Glutamatergic neuron (in vitro differentiated cells): Measurements from ENCODE around the gene LTB4R2. TPM values are rescaled to one million over a fixed set of nuclear protein-coding genes. Genes with fewer than 3 reads are reported as not detected.

ENCODE experiments used
- DNase-seq: peaks from one replicate; pipeline ENCODE4 v3.0.0; 2022
- H3K27ac Mint-ChIP-seq: one replicate; pipeline ENCODE4 v1.8.0; 2020; ENCODE audit warnings: mild to moderate bottlenecking, mixed read lengths, inconsistent platforms; ENCODE audit not compliant: unreplicated experiment
- H3K27me3 Mint-ChIP-seq: one replicate; pipeline ENCODE4 v1.8.0; 2020; ENCODE audit warnings: mild to moderate bottlenecking, moderate library complexity, mixed read lengths, inconsistent platforms; ENCODE audit not compliant: unreplicated experiment
- H3K36me3 Mint-ChIP-seq: one replicate; pipeline ENCODE4 v1.8.0; 2020; ENCODE audit warnings: mild to moderate bottlenecking, mixed read lengths, inconsistent platforms; ENCODE audit not compliant: unreplicated experiment
- H3K4me1 Mint-ChIP-seq: one replicate; pipeline ENCODE4 v1.8.0; 2020; ENCODE audit warnings: mild to moderate bottlenecking, low read depth, mixed read lengths, inconsistent platforms; ENCODE audit not compliant: unreplicated experiment
- H3K4me3 Mint-ChIP-seq: one replicate; pipeline ENCODE4 v1.8.0; 2020; ENCODE audit warnings: mild to moderate bottlenecking, mixed read lengths, inconsistent platforms; ENCODE audit not compliant: unreplicated experiment
- H3K9me3 Mint-ChIP-seq: one replicate; pipeline ENCODE4 v1.8.0; 2020; ENCODE audit warnings: mild to moderate bottlenecking, moderate library complexity, mixed read lengths, inconsistent platforms; ENCODE audit not compliant: unreplicated experiment
- total RNA-seq: library from RNA; stranded (reverse); fragmentation: NEBNext Ultra II Directional; extraction: Animal tissue kit (Norgen Biotek cat#: 25700); gene quantifications from one replicate; pipeline ENCODE4 v1.2.1, GENCODE V29; 2021; ENCODE audit not compliant: unreplicated experiment
- TF ChIP-seq, protein P1 (sequence below): fragments of 200-600 bp; sonication (generic); IDR thresholded peaks from one replicate; pipeline ENCODE4 v1.5.0; 2021; ENCODE audit not compliant: partially characterized antibody, unreplicated experiment

LTB4R2 gene
- total RNA-seq, 1 donor from 2014 or later = 8.9 TPM

DNA sequence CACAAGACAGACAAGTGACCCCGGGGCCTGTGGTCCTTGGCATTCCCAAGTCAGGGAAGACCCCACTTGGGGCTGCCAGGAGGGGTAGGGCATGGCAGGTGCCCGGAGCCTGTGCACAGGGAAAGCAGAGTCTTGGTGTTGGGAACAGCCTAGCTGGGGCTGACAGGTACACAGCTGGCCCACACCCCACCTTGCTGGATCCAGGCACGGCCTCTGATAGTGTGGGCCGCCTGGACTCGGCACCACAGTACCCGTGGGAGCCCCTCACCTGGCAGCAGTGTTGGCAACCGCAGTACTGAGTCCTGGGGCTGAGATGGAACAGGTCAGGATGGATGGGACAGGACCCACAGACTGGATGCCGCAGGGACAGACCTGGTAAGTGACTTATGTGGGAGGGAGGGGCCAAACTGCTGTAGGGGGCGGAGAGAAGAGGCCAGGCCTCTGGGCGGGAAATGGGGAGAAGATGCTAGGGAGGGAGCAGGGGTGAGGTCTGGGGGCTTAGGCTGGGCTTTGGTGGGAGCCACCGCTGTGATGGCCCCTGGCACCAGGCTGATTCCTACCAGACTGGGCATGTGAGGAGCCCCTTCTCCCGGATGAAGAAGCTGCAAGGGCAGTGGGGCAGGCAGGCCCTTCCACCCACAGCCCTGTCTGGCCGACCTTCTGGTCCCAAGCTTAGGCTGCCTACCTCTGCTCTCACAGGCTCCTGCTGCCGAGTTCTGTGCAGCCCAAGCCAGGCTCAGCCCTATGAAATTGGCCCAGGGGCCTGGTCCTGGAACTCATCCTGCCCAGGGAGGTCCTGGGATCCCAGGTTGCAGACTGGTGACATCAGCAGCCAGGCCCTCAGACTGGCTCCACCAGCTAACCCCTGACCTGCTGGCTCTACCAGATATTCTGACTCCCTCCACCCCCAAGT is 46.9 kb upstream of the LTB4R2 start, which contains the start of gene TGM1:
Gene TGM1, minus strand, starts transcription at position 357 of the 913 bp plus-strand sequence. CDS start 825 bp downstream, outside the sequence.
- TF ChIP-seq, protein P1, sequence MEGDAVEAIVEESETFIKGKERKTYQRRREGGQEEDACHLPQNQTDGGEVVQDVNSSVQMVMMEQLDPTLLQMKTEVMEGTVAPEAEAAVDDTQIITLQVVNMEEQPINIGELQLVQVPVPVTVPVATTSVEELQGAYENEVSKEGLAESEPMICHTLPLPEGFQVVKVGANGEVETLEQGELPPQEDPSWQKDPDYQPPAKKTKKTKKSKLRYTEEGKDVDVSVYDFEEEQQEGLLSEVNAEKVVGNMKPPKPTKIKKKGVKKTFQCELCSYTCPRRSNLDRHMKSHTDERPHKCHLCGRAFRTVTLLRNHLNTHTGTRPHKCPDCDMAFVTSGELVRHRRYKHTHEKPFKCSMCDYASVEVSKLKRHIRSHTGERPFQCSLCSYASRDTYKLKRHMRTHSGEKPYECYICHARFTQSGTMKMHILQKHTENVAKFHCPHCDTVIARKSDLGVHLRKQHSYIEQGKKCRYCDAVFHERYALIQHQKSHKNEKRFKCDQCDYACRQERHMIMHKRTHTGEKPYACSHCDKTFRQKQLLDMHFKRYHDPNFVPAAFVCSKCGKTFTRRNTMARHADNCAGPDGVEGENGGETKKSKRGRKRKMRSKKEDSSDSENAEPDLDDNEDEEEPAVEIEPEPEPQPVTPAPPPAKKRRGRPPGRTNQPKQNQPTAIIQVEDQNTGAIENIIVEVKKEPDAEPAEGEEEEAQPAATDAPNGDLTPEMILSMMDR = no peak
- Mint-ChIP-seq H3K4me3 (no peak within 1 kb of the TSS), H3K27ac (no peak within 1 kb of the TSS)

DNA sequence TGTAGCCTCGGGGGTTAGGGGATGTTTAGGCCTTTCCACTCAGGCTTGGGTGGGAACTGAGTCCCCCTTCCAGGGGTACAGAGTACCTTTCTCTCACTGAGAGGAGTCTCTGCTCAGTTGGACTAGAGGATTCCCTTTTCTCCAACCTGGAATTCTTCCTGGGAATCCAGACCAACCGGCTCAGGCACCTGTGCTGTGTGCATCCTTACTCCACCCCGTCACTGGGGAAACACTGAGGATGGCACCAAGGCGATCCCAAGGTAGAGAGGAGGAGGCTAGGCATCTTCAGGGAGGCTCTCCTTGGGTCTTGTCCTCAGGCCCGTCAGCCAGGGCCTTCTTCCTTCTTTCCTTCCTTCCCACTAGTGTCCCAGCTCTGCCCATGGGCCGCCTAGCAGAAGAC is 46.1 kb upstream of the LTB4R2 start:
- Mint-ChIP-seq H3K4me3 (no peak overlapping the region), H3K27ac (no peak overlapping the region), H3K36me3 (no peaks in the 10 kb centered on the region), H3K4me1 (no peaks in the 10 kb centered on the region), H3K27me3 (peaks cover 7% of the 10 kb centered on the region), H3K9me3 (peaks cover 1% of the 10 kb centered on the region)
- no peak for DNase-seq
- TF ChIP-seq, protein P1 = no peak

More for the DNA sequence above, 46.9 kb upstream of the LTB4R2 start, which contains the start of gene TGM1:
- Mint-ChIP-seq H3K36me3 (no peaks in the 10 kb centered on the region), H3K27me3 (peaks cover 7% of the 10 kb centered on the region), H3K4me1 (no peaks in the 10 kb centered on the region), H3K9me3 (peaks cover 1% of the 10 kb centered on the region)
- DNase-seq = no peak

DNA sequence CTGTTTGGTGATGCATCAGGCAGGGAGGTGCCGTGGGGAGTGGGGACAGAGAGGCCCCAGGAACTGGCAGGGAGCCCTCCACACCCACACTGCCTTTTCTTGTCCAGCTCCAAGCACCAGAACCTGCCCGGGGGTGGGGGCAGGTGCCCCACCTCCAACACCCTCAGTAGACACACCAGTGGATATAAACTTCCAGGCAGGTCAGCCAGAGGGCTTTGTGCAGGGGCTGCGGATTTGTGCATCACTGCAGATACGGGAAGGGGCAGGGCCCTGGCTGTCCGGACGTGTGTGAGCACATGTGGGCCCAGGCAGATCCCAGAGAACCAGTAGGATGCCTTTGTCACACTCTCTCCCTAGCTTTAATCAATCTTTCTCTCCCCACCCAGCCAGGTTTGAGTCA is 45.6 kb upstream of the LTB4R2 start:
- TF ChIP-seq, protein P1 = no peak
- no peak overlapping the region for H3K27ac Mint-ChIP-seq
- DNase-seq = no peak
- H3K4me1 Mint-ChIP-seq = no peaks in the 10 kb centered on the region
- H3K9me3 Mint-ChIP-seq = peaks cover 1% of the 10 kb centered on the region
- no peaks in the 10 kb centered on the region for H3K36me3 Mint-ChIP-seq
- peaks cover 7% of the 10 kb centered on the region for H3K27me3 Mint-ChIP-seq
- H3K4me3 Mint-ChIP-seq = no peak overlapping the region

DNA sequence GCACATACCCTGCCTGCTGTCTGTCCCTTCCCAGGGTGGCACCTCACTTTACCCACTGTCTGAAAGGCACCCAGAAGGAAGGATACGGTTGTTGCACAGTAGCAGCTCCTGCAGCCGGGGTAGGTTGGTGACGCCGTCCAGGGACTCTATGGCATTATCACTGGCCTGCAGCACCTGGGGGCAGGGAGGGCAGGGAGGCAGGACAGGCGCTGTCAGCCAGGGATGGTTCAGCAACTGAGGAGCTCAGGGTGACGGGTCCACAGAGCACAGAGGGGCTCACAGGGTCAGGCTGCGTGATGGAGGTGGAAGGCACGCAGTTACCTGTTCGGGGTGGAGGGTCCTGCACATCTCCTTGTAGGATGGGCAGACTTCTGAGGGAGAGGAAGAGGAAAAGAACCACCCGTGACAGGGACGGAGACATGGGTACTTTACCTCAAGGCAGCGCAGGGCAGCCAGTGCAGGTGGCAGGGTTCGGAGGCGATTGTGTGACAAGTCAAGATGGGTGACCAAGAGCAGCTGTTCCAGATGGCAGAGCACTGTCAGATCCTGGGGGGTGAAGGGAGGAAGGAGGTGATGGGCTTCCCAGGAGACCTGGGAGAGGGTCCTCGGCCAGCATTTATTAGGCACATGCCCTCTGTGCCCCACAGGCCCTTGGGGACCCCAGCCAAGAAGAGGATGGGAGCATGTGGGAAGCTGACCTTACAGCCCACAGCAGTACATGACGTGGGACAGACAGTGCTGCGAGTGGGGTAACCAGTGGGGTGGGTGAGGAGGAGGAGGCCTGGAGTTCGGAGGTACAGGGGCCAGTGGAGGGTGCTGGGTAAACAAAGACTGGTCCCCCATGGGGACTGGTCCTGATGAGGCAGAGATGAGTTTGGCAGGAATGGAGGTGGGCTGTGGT is 43.3 kb upstream of the LTB4R2 start:
- no peaks in the 10 kb centered on the region for H3K4me1 Mint-ChIP-seq
- DNase-seq = no peak
- H3K36me3 Mint-ChIP-seq = no peaks in the 10 kb centered on the region
- no peak overlapping the region for H3K27ac Mint-ChIP-seq
- peaks cover 9% of the 10 kb centered on the region for H3K27me3 Mint-ChIP-seq
- TF ChIP-seq, protein P1 = no peak
- H3K4me3 Mint-ChIP-seq = no peak overlapping the region
- peaks cover 1% of the 10 kb centered on the region for H3K9me3 Mint-ChIP-seq
